Measurements from ENCODE around the gene IVD.

DNA sequence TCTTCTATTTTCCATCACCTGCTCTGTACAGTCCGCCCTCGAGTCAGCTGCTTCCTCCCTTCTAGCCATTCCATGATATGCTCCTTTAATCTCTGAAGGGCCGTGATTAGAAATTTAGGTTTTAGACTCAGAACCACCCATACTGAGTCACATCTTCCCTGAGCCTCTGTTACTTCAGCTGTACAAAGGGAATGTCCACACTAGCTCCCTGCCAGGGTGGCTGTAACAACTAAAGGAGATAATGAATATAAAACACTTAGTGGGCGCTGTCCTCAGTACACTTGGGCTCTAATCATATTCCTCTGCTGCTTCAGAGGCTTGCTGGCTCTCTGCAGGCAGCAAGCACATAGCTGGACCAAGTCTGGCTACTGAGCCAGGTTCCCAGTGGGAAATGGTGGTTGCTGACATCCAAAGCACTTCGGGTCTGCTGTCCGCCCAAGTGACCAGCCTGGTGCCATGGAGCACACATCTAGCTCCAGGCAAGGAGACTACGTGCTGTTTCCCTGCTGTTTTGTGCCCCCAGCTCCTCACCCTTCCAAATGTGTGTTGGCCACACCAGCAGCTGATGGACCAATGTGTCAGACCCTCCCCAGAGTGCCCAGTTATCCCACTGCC is 64.3 kb downstream of the IVD start:
- TF ChIP-seq POLR2A (IDR thresholded peaks at IDR 0.05) = no peak
- TF ChIP-seq, protein P1, sequence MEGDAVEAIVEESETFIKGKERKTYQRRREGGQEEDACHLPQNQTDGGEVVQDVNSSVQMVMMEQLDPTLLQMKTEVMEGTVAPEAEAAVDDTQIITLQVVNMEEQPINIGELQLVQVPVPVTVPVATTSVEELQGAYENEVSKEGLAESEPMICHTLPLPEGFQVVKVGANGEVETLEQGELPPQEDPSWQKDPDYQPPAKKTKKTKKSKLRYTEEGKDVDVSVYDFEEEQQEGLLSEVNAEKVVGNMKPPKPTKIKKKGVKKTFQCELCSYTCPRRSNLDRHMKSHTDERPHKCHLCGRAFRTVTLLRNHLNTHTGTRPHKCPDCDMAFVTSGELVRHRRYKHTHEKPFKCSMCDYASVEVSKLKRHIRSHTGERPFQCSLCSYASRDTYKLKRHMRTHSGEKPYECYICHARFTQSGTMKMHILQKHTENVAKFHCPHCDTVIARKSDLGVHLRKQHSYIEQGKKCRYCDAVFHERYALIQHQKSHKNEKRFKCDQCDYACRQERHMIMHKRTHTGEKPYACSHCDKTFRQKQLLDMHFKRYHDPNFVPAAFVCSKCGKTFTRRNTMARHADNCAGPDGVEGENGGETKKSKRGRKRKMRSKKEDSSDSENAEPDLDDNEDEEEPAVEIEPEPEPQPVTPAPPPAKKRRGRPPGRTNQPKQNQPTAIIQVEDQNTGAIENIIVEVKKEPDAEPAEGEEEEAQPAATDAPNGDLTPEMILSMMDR (IDR thresholded peaks at IDR 0.05 in 8 of 11, conservative IDR thresholded peaks at IDR 0.05 in 3 of 11) = no peak
- no peak for TF ChIP-seq POLR2AphosphoS5 (IDR thresholded peaks at IDR 0.05)

Data from spleen (tissue), 7 donors.